ENCODE measurements around the gene GNAZ. TPM values are rescaled to one million over a fixed set of nuclear protein-coding genes. Genes with fewer than 3 reads are reported as not detected.

The GNAZ gene
- total and polyA plus RNA-seq, 2 of the 8 experiments (the other 6 are each of a cell fraction or from before 2014, with no cell fraction given), result 6.6 to 9.6 TPM

DNA sequence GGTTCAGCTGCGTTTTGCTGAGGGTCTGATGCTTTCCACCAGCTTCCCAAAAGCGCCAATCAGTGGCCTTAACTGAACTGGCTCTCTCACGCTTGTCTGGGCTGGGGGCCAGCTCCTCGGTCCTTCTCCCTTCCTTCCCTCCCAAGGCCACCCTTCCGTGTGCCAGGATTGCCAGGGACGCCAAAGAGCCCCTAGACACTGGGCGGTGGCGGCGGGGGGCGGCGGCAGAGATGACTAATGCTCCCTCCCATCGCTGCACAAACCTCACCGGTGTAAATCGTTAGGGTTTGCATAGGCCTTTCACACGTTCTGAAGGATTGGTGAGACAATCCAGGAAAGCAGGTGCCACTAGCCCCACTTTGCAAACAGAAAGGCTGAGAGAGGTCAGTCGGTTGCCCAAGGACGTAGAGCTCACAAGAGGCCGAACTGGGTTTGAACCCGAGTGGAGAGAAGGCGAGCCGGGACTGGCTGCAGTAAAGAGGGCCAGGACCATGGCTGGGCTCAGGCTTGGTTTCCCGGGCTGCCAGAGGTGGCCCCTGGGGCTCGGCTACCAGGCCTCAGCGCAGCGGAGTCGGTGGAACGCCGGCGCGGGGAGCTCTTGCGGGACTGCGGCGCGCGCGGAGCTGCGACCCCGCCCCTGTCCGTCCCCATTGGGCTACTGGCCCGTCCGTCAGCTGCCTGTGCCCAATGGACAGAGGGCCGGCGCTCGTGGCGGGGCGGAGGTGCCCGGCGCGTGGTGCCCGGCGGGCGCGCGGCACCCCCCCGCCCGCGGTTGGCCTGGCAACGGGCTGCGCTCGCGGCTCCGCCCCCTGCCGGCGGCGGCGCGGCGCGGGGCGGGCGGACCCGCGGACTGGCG lies 589 bp upstream of the GNAZ start (continued):
- TF ChIP-seq CEBPB (IDR thresholded peaks at IDR 0.05; ENCODE audit: low read depth, low read length), result no peak
